DND-41 (cell line): Measurements from ENCODE around the gene DES.

ENCODE experiments used
- ATAC-seq: fragments of 200-7000 bp; cut with Tn5 transposase; 3 replicates; pipeline ENCODE4 v1.9.1; 2021; ENCODE audit warnings: low read depth; ENCODE audit not compliant: insufficient read depth
- DNase-seq: peaks from one replicate; pipeline ENCODE4 v3.0.0-alpha.2; 2020
- H2AFZ ChIP-seq: 2 replicates; pipeline ENCODE4 v1.6.0; 2012; ENCODE audit warnings: low read depth, low read length
- H3K27ac ChIP-seq: 2 replicates; pipeline ENCODE4 v1.5.1; 2012; ENCODE audit warnings: low read length, inconsistent platforms
- H3K27me3 ChIP-seq: fragments of 200-600 bp; sonication (generic); 2 replicates; pipeline ENCODE4 v1.6.0; 2012; ENCODE audit warnings: low read length, mild to moderate bottlenecking, inconsistent platforms; ENCODE audit not compliant: insufficient read depth, poor library complexity
- H3K36me3 ChIP-seq: 2 replicates; pipeline ENCODE4 v1.5.1; 2012; ENCODE audit warnings: low read length, inconsistent platforms; ENCODE audit not compliant: insufficient read depth
- H3K4me1 ChIP-seq: 2 replicates; pipeline ENCODE4 v1.5.1; 2012; ENCODE audit warnings: mild to moderate bottlenecking, low read length; ENCODE audit not compliant: insufficient read depth
- H3K4me2 ChIP-seq: 2 replicates; pipeline ENCODE4 v1.6.0; 2012; ENCODE audit warnings: mild to moderate bottlenecking, moderate library complexity, low read length, inconsistent platforms; ENCODE audit not compliant: insufficient read depth
- H3K4me3 ChIP-seq, 2 experiments: fragments of 200-600 bp in 1 of 2; shearing (Covaris generic) in 1 of 2; 2 replicates each; pipeline ENCODE4 v1.5.1; 2012 to 2016; ENCODE audit warnings: inconsistent platforms in 2 of 2, low read length in 2 of 2, mild to moderate bottlenecking in 2 of 2, low read depth in 1 of 2, moderate library complexity in 1 of 2
- H3K79me2 ChIP-seq: 2 replicates; pipeline ENCODE4 v1.6.0; 2012; ENCODE audit warnings: low read length, inconsistent platforms; ENCODE audit not compliant: insufficient read depth
- H3K9ac ChIP-seq: 2 replicates; pipeline ENCODE4 v1.6.0; 2012; ENCODE audit warnings: low read depth, mild to moderate bottlenecking, inconsistent platforms, low read length, moderate library complexity
- H3K9me3 ChIP-seq: 2 replicates; pipeline ENCODE4 v1.5.1; 2012; ENCODE audit warnings: low read length, moderate library complexity, mild to moderate bottlenecking, inconsistent platforms; ENCODE audit not compliant: insufficient read depth, severe bottlenecking
- H4K20me1 ChIP-seq: 2 replicates; pipeline ENCODE4 v1.6.0; 2012; ENCODE audit warnings: low read length; ENCODE audit not compliant: insufficient read depth
- CTCF ChIP-seq: IDR thresholded peaks from 2 replicates; pipeline ENCODE4 v1.5.1; 2012; ENCODE audit warnings: borderline replicate concordance, low read length, moderate library complexity, mild to moderate bottlenecking; ENCODE audit not compliant: poor library complexity, severe bottlenecking; ENCODE audit errors: extremely low read depth
- EZH2 ChIP-seq: IDR thresholded peaks from 3 replicates; pipeline ENCODE4 v1.6.1; 2012; ENCODE audit warnings: borderline replicate concordance, low read depth, mild to moderate bottlenecking, moderate library complexity, low read length, inconsistent platforms; ENCODE audit not compliant: severe bottlenecking

The DES gene

GRCh38 chr2:219378163-219378851 is 39.9 kb upstream of the DES start:
- Histone ChIP-seq H3K27ac (no peak overlapping the region), H3K79me2 (no peaks in the 10 kb centered on the region), H4K20me1 (peaks cover 6% of the 10 kb centered on the region; the same call in 1 of the 2 replicates), H3K27me3 (no peaks in the 10 kb centered on the region), H2AFZ (no peak overlapping the region), H3K4me2 (no peak overlapping the region), H3K9me3 (no peaks in the 10 kb centered on the region), H3K9ac (no peak overlapping the region), H3K4me1 (no peaks in the 10 kb centered on the region), H3K4me3 (no peak overlapping the region), H3K36me3 (peaks cover 47% of the 10 kb centered on the region)
- ATAC-seq (no peak), DNase-seq (no peak)
- TF ChIP-seq EZH2 (no peak), CTCF (no peak)

GRCh38 chr2:219380926-219381325 is 37.3 kb upstream of the DES start:
- Histone ChIP-seq H3K27ac (no peak overlapping the region), H4K20me1 (peaks cover 17% of the 10 kb centered on the region; the same call in 1 of the 2 replicates), H3K4me3 (no peak overlapping the region), H3K9ac (no peak overlapping the region), H3K9me3 (no peaks in the 10 kb centered on the region), H3K36me3 (peaks cover 55% of the 10 kb centered on the region), H3K4me1 (peaks cover 2% of the 10 kb centered on the region), H3K4me2 (no peak overlapping the region), H3K27me3 (no peaks in the 10 kb centered on the region), H2AFZ (no peak overlapping the region), H3K79me2 (peaks cover under 1% of the 10 kb centered on the region; the same call in 1 of the 2 replicates)
- peak; percentile 25; the same call in 1 of the 3 replicates for ATAC-seq
- TF ChIP-seq EZH2 (no peak), CTCF (no peak)
- no peak for DNase-seq

- TF ChIP-seq EZH2 (no peak), CTCF (no peak)
These were observed 36.7 kb upstream of the DES start for GRCh38 chr2:219381448-219381847.

More at GRCh38 chr2:219381448-219381847, 36.7 kb upstream of the DES start:
- peaks cover 8% of the 10 kb centered on the region for H3K4me1 ChIP-seq
- no peak overlapping the region for H3K9ac ChIP-seq
- no peaks in the 10 kb centered on the region for H3K27me3 ChIP-seq
- H3K79me2 ChIP-seq = peaks cover 6% of the 10 kb centered on the region
- H3K9me3 ChIP-seq = no peaks in the 10 kb centered on the region
- H3K36me3 ChIP-seq = peaks cover 60% of the 10 kb centered on the region
- no peak overlapping the region for H3K27ac ChIP-seq
- H4K20me1 ChIP-seq = peaks cover 22% of the 10 kb centered on the region; the same call in 1 of the 2 replicates
- no peak overlapping the region for H3K4me2 ChIP-seq
- H3K4me3 ChIP-seq = no peak overlapping the region
- ATAC-seq (no peak), DNase-seq (no peak)
- H2AFZ ChIP-seq = no peak overlapping the region
